ENCODE results near the gene ASB3. TPM values are rescaled to one million over a fixed set of nuclear protein-coding genes. Genes with fewer than 3 reads are reported as not detected.

ASB3 gene
- total and polyA plus RNA-seq, 9 of the 15 experiments (the other 6 are each of a cell fraction or from before 2014, with no cell fraction given) = 13.6 to 35.3 (median 18.7) TPM

DNA sequence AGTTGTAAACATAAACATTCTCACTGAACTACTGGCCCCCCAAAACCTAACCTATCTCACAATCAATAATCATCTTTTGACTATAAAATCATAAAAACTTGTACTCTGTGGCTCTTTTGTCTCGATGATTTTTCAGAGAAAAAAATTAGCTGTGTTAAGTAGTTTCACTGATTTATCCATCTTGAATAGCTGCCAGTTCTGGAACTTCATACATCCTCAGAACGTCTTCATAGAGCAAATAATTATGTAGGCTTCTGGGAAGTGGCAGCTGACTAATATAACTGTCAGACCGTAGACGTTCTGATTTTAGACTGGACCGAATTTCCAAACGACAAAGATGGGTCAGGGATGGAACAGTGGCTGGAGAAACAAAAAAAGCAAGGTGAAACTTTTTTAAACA, 116.4 kb downstream of the ASB3 start (continued):
- TF ChIP-seq RB1 (IDR thresholded peaks at IDR 0.05; ENCODE audit: low read depth) (no peak), ZSCAN32 (CRISPR knock-in tag; IDR thresholded peaks at IDR 0.05) (no peak)
- TF ChIP-seq, protein P1, sequence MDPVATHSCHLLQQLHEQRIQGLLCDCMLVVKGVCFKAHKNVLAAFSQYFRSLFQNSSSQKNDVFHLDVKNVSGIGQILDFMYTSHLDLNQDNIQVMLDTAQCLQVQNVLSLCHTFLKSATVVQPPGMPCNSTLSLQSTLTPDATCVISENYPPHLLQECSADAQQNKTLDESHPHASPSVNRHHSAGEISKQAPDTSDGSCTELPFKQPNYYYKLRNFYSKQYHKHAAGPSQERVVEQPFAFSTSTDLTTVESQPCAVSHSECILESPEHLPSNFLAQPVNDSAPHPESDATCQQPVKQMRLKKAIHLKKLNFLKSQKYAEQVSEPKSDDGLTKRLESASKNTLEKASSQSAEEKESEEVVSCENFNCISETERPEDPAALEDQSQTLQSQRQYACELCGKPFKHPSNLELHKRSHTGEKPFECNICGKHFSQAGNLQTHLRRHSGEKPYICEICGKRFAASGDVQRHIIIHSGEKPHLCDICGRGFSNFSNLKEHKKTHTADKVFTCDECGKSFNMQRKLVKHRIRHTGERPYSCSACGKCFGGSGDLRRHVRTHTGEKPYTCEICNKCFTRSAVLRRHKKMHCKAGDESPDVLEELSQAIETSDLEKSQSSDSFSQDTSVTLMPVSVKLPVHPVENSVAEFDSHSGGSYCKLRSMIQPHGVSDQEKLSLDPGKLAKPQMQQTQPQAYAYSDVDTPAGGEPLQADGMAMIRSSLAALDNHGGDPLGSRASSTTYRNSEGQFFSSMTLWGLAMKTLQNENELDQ (CRISPR knock-in tag; IDR thresholded peaks at IDR 0.05; ENCODE audit: borderline replicate concordance) = no peak

GRCh38 chr2:53668624-53669026, 118.1 kb downstream of the ASB3 start:
- intact Hi-C loops (cut with micrococcal nuclease) = loop anchor here (5.0 kb wide), 1 partner anchor 99 kb away; the partner anchor contains the start of gene CHAC2
- H2AFZ ChIP-seq (ENCODE audit: low read depth, low read length) = peak overlapping the region; percentile 7; the same call in 1 of the 2 replicates
- no peaks in the 10 kb centered on the region for H4K20me1 ChIP-seq (replicated peaks; ENCODE audit: control insufficient read depth, insufficient read depth, low read length)
- peak; percentile 97 for FAIRE-seq
- H3K27ac ChIP-seq (ENCODE audit: extremely low read depth, low read depth, low read length) = peak overlapping the region; percentile 76
- peaks cover 8 to 11% of the 10 kb centered on the region in 2 experiments; a peak in 3 of 5 replicates for H3K4me1 ChIP-seq (replicated peaks in 1 of 2; ENCODE audit: control insufficient read depth in 2 of 2, insufficient read depth in 2 of 2, low read length in 2 of 2)
- H3K79me2 ChIP-seq (ENCODE audit: control insufficient read depth, insufficient read depth, low read length) = no peaks in the 10 kb centered on the region
- no TSS peak for BruUV-seq (replicated peaks)
- DNase-seq (ENCODE audit: extremely low read depth in 1 of 4, low spot score in 3 of 4) = peak; percentile 74 to 95 (median 84)
- H3K9me3 ChIP-seq (replicated peaks; ENCODE audit: control insufficient read depth, insufficient read depth, low read depth, low read length) = no peaks in the 10 kb centered on the region
- H3K4me2 ChIP-seq (ENCODE audit: insufficient read depth, low read length) = peak overlapping the region; percentile 35
- ATAC-seq = peak; percentile 97
- peak overlapping the region in 1 of 2 experiments; percentile 11; a peak in 1 of 4 replicates for H3K9ac ChIP-seq (ENCODE audit: insufficient read depth in 1 of 2, low read depth in 2 of 2, low read length in 2 of 2)
- ChIA-PET CTCF (ENCODE audit: low intra/inter-chr PET ratio) (no interaction called here), POLR2A (interaction anchor here (0.9 to 1.5 kb wide), 3 partner anchors 13 to 25 kb away, joined by 3 read pairs; no protein-coding TSS in a partner anchor)
- no peaks in the 10 kb centered on the region for H3K27me3 ChIP-seq (ENCODE audit: control insufficient read depth in 2 of 2, insufficient read depth in 2 of 2, low read length in 2 of 2)
- H3K9me1 ChIP-seq (ENCODE audit: control insufficient read depth, insufficient read depth, low read length) = no peaks in the 10 kb centered on the region
- in situ Hi-C loops (cut with MboI) = no loop called here
- 2% methylated on average over 3 of the region's 3 CpGs for WGBS (ENCODE audit: insufficient coverage, low coverage, missing lambda C conversion rate)
- H3K4me3 ChIP-seq = no peak overlapping the region
- no peaks in the 10 kb centered on the region; the same call in 2 of the 3 replicates for H3K36me3 ChIP-seq (ENCODE audit: control insufficient read depth, insufficient read depth, low read length)
- TF ChIP-seq SIN3B (IDR thresholded peaks at IDR 0.05; ENCODE audit: low read depth) (no peak; the same call in 1 of the 2 replicates), ZNF316 (IDR thresholded peaks at IDR 0.05) (peak; percentile 54), KDM2B (CRISPR knock-in tag; IDR thresholded peaks at IDR 0.05) (no peak), ATF6 (CRISPR knock-in tag; IDR thresholded peaks at IDR 0.05) (no peak), FOXK2 (conservative IDR thresholded peaks at IDR 0.05 in 1 of 2, IDR thresholded peaks at IDR 0.05 in 1 of 2; ENCODE audit: low read depth in 2 of 2) (peak; percentile 56 to 61; a peak in 3 of 4 replicates), MITF (IDR thresholded peaks at IDR 0.05) (no peak), RAD21 (CRISPR knock-in tag; conservative IDR thresholded peaks at IDR 0.05 in 1 of 2, IDR thresholded peaks at IDR 0.05 in 1 of 2) (no peak)
- TF ChIP-seq, protein P2, sequence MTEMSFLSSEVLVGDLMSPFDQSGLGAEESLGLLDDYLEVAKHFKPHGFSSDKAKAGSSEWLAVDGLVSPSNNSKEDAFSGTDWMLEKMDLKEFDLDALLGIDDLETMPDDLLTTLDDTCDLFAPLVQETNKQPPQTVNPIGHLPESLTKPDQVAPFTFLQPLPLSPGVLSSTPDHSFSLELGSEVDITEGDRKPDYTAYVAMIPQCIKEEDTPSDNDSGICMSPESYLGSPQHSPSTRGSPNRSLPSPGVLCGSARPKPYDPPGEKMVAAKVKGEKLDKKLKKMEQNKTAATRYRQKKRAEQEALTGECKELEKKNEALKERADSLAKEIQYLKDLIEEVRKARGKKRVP (CRISPR knock-in tag; IDR thresholded peaks at IDR 0.05) = no peak
- TF ChIP-seq, protein P3, sequence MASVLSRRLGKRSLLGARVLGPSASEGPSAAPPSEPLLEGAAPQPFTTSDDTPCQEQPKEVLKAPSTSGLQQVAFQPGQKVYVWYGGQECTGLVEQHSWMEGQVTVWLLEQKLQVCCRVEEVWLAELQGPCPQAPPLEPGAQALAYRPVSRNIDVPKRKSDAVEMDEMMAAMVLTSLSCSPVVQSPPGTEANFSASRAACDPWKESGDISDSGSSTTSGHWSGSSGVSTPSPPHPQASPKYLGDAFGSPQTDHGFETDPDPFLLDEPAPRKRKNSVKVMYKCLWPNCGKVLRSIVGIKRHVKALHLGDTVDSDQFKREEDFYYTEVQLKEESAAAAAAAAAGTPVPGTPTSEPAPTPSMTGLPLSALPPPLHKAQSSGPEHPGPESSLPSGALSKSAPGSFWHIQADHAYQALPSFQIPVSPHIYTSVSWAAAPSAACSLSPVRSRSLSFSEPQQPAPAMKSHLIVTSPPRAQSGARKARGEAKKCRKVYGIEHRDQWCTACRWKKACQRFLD (CRISPR knock-in tag; IDR thresholded peaks at IDR 0.05) = peak; percentile 80; the same call in 1 of the 2 replicates
